GM19043 (cell line): ENCODE measurements around the gene RPL7A.
"Not testable (repeated sequence)": the region's sequence is repeated elsewhere in the genome, so short reads cannot be mapped to it uniquely, and the experiment has no call there.

ENCODE experiments used
- ATAC-seq: cut with Tn5 transposase; IDR thresholded peaks from one replicate; pipeline ENCODE4 v1.9.1; 2021; ENCODE audit warnings: low read depth; ENCODE audit not compliant: unreplicated experiment

RPL7A gene

DNA sequence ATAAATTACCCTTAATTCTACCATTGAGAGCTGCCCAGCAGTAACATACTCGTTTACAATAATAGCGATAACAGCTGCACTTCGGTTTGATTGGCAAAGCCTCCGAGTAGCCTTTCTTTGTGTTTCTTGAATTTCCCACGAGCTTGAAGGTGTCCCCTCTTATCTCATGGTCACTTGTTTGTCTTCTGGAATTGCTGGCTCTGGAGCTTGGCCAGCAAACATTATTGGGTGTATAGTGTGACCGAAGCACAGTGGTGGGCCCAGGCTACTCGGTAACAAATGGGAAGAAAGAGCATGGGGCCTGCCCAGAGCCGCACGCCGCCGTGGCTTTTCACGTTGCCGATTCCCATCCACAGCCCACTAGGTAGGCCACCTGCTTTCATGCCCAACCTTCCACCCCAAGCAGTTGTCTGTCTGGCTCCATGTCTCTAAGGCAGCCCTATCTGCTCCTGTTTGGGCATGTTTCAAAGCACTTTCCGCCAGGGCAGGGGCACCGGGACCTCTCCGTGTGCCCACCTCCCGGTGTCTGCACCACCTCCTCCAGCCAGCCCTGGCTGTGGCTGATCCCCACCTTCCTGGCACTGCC, 36.8 kb downstream of the RPL7A start:
- ATAC-seq: no peak

DNA sequence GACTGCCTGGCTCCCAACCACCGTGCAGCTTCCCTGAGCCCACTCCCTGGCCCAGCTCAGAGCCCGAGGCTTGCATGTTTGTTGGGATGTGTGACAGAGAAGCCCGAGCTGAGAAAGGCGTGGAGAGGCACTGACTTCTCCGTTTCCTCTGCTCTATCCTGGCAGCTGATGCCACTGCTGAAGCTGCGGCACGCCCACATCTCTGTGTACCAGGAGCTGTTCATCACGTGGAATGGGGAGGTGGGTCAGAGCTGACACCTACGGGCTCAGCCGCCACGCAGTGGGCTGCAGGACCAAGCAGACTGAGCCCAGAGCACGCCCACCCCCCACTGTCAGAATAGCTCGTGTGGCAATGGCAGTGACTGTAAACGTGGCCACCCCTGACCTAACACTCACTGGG, 37.4 kb downstream of the RPL7A start:
- no peak for ATAC-seq

DNA sequence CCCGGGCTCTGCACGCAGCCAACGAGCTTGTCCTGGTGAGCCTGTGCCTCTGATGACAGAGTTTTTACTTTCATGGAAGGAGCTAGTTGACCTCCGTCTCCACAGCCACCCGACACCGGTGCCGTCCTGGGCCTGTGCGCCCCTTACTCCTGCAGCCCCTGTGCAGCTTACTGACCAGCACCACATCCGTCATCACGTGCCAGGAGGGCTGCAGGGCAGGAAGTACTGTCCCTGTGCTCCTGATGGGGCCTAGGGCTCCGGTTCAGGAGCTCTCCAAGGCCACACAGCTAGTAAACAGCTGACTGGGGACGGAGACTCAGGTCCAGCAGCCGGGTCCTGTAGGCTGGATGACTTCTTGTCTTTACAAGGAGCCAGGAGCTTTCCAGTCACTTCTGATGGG, 38.3 kb downstream of the RPL7A start:
- no peak for ATAC-seq

DNA sequence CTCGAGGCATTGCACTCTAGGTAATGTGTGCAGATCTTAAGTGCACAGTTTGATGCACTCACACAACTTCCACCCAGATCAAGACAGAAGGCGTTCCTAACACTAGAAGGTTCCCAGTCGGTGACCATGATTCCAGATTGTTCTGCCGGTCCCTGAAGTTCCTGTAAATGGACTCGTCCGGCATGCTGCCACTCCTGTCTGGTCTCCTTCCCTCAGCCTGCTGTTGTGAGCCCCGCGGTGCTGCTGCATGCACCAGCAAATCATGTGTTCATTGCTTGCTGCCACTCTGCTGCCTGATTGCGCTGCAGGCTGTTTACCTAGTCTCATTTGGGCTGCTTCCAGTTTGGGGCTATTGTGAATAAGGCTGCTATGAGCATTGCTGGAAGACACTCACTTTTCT, 39.7 kb downstream of the RPL7A start:
- no peak for ATAC-seq

DNA sequence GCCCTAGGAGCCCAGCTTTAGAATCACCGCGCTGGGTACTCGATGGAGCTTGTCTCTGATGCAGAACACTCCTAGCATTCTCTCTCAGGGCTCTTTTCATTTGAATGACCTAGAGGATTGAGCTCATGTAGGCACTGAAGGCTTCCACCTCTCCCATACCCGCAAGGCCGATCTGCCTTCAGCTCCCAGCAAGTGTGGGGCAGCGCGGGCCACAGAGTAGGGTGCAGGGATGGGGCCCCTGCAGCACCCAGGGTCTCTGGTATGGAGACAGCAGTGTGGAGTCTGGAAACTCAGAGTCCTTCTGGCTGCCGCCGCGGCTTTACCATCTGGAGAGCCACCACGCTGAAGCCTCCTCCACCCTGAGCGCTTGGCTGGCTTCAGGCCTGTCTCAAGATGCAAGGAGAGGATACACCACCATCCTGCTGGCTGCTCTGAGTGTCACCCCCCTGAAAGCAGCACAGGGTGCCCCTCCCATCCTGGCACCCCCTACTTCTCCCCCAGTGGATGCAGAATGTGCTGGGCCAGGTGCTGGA, 41.1 kb downstream of the RPL7A start:
- ATAC-seq: no peak

DNA sequence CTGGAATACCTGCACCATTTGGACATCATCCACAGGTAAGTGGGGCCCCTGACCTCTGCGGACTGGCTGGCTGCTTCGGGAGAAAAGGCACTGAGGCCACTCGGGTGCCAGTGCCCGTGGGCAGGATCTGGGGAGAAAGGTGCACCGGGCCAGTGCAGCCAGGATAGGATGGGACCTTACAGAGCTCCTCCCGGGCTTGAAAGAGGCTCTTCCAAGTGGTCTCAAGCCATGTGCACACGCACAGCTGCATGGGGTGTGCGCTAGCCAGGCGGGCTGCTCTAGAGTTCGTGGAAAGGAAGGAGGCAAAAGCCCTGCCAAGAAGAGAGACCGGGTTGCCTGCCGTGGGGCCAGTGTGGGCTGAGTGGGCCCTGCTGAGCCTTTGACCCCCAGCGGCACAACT, 41.5 kb downstream of the RPL7A start:
- ATAC-seq: no peak

DNA sequence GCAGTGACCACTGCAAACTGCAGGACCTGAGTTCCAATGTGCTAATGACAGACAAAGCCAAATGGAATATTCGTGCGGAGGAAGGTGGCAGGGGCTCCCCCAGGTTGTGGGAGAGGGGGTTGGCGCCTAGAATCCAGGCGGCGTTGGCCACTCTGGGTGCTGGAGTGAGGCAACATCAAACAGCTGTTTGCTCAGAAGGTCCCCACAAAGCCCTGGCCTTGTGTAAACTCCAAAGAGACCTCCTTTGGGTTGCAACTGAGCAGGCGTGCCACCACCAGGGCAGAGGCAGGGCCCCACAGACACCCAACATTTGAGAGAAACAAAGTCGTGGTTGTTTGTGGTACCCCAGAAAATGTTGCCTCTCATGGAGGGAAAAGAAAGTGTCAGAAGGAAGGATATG, 42.7 kb downstream of the RPL7A start:
- no peak for ATAC-seq

DNA sequence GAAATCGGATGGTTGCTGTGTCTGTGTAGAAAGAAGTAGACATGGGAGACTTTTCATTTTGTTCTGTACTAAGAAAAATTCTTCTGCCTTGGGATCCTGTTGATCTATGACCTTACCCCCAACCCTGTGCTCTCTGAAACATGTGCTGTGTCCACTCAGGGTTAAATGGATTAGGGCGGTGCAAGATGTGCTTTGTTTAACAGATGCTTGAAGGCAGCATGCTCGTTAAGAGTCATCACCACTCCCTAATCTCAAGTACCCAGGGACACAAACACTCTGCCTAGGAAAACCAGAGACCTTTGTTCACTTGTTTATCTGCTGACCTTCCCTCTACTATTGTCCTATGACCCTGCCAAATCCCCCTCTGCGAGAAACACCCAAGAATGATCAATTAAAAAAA, 43.4 kb downstream of the RPL7A start:
- not testable (repeated sequence) for ATAC-seq

DNA sequence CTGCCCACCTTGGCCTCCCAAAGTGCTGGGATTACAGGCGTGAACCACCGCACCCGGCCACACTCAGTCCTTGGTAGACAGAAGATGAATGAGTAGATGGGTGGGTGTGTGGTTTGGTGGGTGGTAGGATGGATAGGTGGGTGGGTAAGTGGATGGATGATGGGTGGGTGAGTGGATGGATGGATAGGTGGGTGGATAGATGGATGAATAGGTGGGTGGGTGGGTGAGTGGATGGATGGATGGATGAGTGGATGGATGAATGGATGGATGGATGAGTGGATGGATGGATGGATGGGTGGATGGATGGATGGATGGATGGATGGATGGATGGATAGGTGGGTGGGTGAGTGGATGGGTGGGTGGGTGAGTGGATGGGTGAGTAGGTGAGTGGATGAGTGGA, 44.3 kb downstream of the RPL7A start:
- not testable (repeated sequence) for ATAC-seq

DNA sequence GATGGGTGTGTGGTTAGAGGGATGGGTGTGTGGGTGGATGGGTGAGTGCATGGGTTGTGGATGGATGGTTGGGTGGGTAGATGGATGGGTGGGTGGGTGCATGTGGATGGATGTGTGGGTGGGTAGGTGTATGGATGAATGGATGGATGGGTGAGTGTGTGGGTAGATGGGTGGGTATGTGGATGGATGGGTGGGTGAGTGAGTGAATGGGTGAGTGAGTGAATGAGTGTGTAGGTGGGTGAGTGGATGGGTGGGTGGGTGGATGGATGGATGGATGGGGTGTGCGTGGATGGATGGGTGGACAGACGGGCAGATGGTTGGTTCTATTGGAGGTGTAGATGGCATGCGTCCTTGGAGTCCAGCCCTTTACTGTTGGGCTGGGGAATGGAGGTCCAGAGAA, 45.4 kb downstream of the RPL7A start:
- no peak for ATAC-seq

DNA sequence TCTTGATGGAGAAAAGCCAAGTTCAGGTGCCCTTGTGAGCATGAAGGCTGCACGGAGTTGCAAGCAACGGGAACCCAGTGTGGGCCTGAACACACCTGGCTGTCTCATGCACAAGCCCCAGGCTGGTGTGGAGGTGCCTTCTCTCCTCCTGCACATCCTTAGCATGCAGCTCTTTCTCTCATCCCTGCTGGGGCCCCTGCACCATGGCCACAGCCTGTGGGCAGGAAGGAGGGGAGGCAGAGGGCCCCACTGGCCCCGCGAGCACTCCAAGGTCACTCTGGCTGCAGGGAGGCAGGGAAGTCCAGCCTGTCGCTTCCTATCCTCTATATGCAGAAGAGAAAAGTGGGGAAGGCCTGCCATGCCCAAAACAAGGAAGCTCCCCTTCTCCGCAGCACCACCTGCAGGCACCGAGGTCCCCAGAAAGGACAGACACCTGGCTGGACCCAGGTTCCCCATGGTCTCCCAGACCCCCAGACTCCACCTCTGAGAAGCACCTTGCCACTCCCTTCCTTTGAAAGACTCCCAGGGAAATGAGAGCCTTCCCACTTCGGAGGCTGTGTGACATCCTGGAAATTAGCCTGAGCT, 46.8 kb downstream of the RPL7A start:
- ATAC-seq: no peak

DNA sequence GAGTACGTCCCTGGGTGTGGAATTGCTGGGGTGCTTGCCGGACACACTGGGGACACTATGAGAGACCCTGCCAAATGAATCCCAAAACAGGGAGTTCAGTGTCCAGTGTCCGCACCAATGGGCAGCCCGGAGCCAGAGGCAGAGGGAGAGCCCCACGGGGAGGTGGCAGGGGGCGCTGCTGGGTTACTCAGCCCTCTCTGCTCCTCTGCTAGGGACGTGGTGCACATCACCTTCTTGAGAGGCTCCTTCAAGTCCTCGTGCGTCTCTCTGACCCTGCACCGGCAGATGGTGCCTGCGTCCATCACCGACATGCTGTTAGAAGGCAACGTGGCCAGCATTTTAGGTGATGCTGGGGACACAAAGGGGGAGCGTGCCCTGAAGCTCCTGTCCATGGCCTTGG, 48.9 kb downstream of the RPL7A start:
- ATAC-seq: no peak

DNA sequence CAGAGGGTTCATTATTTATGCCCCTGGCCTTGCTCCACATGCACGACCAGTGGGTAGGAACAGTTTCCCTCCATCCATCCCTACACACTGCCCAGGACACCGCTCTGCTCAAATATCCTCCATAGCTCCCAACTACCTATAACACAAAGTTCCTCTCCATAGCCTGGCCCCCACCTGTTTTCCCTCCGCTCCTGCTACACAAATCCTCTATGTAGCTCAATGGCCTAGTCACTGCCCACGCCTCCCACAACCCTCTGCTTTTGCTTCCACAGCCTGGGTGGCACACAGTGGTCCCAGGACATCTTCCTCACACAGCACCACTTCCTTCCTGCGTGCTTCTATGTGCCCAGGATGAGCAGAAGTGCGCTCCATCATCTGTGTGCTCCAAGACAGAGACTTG, 49.4 kb downstream of the RPL7A start:
- no peak for ATAC-seq

DNA sequence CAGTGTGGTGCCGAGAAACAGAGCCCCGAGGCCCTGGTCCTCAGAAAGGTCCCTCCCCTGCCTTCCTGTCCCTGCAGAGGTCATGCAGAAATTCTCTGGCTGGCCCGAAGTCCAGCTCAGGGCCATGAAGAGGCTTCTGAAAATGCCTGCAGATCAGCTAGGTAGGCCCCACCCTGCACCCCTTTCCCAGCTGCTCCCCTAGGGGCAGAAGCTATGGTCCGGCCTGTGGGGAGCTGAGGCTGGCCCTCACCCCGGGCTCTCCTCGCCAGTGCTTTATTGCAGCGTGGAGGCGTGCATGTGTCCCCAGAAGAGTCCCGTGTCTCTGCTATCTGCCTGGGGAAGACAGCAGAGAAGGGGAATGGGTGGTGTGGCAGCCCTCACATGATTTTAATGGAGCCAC, 49.9 kb downstream of the RPL7A start:
- no peak for ATAC-seq

DNA sequence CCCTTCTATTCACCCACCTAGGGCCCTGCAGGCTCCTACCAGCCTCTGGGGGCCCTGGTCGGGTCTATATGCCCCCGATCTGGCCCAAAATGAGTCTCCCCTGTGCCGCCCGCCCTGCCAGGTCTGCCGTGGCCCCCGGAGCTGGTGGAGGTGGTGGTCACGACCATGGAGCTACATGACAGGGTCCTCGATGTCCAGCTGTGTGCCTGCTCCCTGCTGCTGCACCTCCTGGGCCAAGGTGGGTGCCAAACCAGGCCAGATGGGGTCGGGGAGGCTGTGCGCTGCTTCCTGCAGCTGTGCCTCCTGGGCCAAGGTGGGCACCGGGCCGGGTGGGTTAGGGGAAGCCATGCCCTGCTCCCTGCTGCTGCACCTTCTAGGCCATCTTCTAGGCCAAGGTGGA, 52.3 kb downstream of the RPL7A start:
- ATAC-seq: no peak
